ENCODE measurements around the gene CPN1. TPM values are rescaled to one million over a fixed set of nuclear protein-coding genes. Genes with fewer than 3 reads are reported as not detected.

The CPN1 gene
- total and polyA plus RNA-seq, 8 donors = not detected

- DNase-seq (no peak), ATAC-seq (no peak)
- intact Hi-C loops (cut with DNase I) = no loop called here
- H3K27ac ChIP-seq = no peak overlapping the region
- TF ChIP-seq CTCF (IDR thresholded peaks at IDR 0.05) = no peak
- H3K27me3 ChIP-seq = peaks cover 9 to 49% of the 10 kb centered on the region in 2 donors
- no peaks in the 10 kb centered on the region for H3K4me1 ChIP-seq
- no peaks in the 10 kb centered on the region for H3K36me3 ChIP-seq
- no peak overlapping the region for H3K4me3 ChIP-seq
- no peaks in the 10 kb centered on the region for H3K9me3 ChIP-seq
These were observed 32.8 kb upstream of the CPN1 start for GRCh38 chr10:100114460-100114859.

- Histone ChIP-seq H3K9me3 (no peaks in the 10 kb centered on the region), H3K4me1 (no peaks in the 10 kb centered on the region), H3K27me3 (peaks cover 3 to 28% of the 10 kb centered on the region in 2 donors), H3K36me3 (no peaks in the 10 kb centered on the region), H3K27ac (no peak overlapping the region), H3K4me3 (no peak overlapping the region)
- DNase-seq (no peak), ATAC-seq (no peak)
- intact Hi-C loops (cut with DNase I) = no loop called here
- TF ChIP-seq CTCF (IDR thresholded peaks at IDR 0.05) = no peak
These were observed 28.0 kb upstream of the CPN1 start for GRCh38 chr10:100109670-100110069.

GRCh38 chr10:100106865-100107264 lies 25.2 kb upstream of the CPN1 start:
- Histone ChIP-seq H3K27ac (no peak overlapping the region), H3K36me3 (no peaks in the 10 kb centered on the region), H3K4me3 (no peak overlapping the region), H3K27me3 (peaks cover 0 to 13% of the 10 kb centered on the region in 2 donors), H3K4me1 (no peaks in the 10 kb centered on the region), H3K9me3 (peaks cover 0 to 3% of the 10 kb centered on the region in 2 donors)
- ATAC-seq = no peak
- DNase-seq = no peak
- TF ChIP-seq CTCF (IDR thresholded peaks at IDR 0.05) = no peak
- intact Hi-C loops (cut with DNase I) = no loop called here

- TF ChIP-seq CTCF (IDR thresholded peaks at IDR 0.05) = no peak
- peaks cover 0 to 6% of the 10 kb centered on the region in 2 donors for H3K27me3 ChIP-seq
- H3K36me3 ChIP-seq = no peaks in the 10 kb centered on the region
- H3K27ac ChIP-seq = no peak overlapping the region
- DNase-seq (no peak), ATAC-seq (no peak)
- peaks cover 0 to 3% of the 10 kb centered on the region in 2 donors for H3K9me3 ChIP-seq
- H3K4me1 ChIP-seq = no peaks in the 10 kb centered on the region
- H3K4me3 ChIP-seq = no peak overlapping the region
- intact Hi-C loops (cut with DNase I) = no loop called here
These were observed 22.6 kb upstream of the CPN1 start for GRCh38 chr10:100104300-100104699.

- no peaks in the 10 kb centered on the region for H3K36me3 ChIP-seq
- peaks cover 0 to 6% of the 10 kb centered on the region in 2 donors for H3K27me3 ChIP-seq
- DNase-seq (no peak), ATAC-seq (no peak)
- H3K4me3 ChIP-seq = no peak overlapping the region
- H3K9me3 ChIP-seq = peaks cover 0 to 3% of the 10 kb centered on the region in 2 donors
- no peak for TF ChIP-seq CTCF (IDR thresholded peaks at IDR 0.05)
- H3K4me1 ChIP-seq = no peaks in the 10 kb centered on the region
- intact Hi-C loops (cut with DNase I) = no loop called here
- H3K27ac ChIP-seq = no peak overlapping the region
These were observed 21.9 kb upstream of the CPN1 start for GRCh38 chr10:100103581-100103980.

Data from left lung (tissue), 10 donors.